ENCODE data around the gene AKR1C2.
"Not testable (repeated sequence)": the region's sequence is repeated elsewhere in the genome, so short reads cannot be mapped to it uniquely, and the experiment has no call there.

The AKR1C2 gene

DNA sequence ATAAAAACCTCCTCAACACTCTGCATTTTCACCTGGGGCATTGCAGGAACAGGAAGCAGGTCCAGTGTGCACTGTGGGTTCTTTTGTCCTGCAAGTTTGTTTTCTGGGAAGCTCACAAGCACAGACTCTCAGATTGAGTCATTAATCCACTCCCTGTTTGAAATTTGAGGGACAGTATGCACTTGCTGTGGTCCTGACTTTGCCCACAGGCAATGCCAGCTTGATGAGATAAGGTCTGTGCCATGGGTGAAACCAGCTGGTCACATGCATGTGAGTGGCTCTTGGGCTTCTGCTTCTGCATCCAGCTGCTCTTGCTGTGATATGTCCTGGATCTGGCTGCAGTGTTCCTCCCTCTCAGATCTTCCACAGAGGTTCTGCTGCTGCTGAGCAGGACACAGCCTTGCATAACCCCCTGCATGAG lies 21.8 kb upstream of the AKR1C2 start:
- DNase-seq (ENCODE audit: low read depth, low spot score), result not testable (repeated sequence)

DNA sequence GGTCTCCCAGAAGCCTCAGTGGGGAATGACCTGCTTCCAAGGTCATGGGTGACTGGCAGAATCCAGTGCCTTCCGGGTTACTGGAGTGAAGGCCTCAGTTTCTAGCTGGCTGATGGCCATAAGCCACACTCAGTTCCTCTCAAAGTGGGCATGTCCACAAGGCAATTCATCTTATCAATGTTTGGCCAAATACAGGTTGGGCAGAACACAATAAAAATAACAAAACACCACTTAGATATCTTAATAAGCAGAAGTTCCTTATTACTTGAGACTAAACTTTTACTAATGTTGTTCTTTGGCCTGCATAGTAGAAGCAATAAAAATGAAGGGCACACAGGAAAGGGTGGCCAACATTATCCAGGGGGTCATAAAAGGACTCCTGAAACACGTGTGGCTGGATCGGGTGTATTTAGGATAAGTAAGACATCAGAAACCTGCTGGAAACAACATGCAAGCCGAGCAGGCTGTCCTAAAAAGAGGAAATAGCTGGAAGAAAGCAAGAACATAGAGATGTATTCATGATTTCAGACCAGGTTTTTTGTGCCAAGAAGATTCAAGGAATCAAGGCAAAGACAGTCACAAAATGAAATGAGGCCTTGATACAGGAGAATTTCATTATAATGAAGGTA lies 19.6 kb upstream of the AKR1C2 start:
- DNase-seq (ENCODE audit: low read depth, low spot score), result no peak

DNA sequence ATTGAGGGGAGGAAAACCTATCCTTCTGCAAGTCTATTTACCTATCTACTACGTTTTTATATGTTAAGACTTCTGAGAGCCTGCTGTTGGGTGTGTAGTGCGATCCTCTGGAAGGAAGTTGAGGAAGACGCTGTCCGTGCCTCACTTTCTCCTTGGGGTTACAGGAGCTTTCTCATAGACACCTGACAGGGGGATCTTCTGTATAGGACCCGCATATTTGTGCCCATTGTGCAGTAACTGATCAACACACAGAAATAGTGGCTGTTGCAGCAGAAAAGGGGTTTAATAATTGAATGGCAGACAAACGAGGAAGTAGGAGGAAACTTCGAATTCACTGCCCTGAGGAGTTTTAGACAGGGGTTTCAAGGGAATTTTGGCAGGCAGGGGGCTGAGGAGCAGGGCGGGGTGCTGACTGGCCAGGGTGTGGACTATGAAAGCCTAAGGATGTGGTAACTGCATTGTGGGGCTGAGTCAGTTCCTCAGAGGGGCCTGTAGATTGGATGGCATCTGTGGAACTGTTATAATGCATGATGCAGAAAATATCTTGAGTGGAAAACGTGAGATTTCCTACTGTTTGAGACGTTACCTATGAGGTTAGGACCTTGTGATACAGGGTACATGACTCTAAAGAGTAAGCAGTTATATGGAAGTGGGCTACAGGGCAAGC lies 18.1 kb upstream of the AKR1C2 start:
- DNase-seq (ENCODE audit: low read depth, low spot score), result not testable (repeated sequence)

DNA sequence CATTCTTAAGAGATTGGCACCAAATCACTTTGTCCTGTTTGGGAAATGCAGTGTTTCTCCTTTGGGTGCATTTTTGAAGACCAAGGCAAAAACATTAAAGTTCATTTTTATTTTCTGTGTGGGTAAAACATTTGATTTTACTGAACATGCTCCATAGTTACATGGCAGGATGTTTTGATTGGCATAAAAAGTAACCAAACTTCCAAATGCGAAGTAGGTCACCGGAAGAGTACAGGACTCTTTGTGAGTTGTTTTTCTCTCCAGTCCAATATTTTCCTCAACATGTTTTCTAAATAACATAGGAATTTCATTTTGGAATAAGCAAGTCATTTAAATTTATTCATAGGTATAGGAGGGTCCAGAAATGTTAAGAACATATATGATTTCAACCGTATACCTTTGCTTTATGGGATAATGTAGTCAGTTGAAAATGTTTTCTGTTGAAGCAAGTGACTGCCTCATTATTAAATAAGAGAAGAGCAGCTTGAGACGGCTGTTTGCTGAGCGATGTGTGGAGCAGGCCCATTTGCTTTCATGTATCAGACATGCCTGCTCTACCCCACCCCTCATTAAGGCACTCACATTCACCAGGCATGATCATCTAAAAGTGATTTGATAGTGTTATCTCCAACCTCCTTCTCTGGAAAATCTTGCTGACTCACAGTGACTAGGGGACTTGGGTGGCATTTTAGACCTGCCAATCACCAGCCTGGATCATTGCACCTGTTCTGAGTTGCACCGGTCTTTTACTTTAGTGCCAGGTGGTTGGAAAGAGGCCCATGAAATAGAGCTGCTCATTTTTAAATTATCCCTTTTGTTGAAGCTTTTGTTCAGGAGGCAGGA lies 16.3 kb upstream of the AKR1C2 start:
- not testable (repeated sequence) for DNase-seq (ENCODE audit: low read depth, low spot score)

DNA sequence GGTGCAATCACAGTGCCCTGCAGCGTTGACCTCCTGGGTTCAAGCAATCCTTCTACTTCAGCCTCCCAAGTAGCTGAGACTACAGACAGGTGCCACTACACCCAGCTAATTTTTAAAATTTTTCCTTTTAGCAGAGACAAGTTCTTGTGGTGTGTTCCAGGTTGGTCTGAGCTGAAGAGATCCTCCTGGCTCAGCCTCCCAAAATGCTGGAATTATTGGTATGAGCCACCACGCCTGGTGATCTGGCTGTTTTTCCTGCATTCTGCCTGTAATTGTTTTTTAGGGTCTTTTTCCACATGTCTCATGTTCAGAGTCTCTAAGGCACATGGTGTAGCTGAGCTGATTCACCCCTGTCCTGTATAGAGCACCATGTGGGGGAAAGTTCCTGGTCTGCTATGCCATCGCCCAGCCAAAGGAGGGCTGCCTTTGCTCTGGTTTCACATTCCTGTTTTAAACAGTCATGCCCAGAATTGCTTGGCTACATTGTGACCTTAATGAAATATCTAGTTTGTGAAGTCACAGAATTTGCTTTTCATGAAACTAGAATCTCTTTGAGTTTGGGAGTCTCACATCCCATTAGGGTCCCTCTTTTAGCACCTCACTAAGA lies 15.1 kb upstream of the AKR1C2 start:
- DNase-seq (ENCODE audit: low read depth, low spot score), result peak; percentile 68

DNA sequence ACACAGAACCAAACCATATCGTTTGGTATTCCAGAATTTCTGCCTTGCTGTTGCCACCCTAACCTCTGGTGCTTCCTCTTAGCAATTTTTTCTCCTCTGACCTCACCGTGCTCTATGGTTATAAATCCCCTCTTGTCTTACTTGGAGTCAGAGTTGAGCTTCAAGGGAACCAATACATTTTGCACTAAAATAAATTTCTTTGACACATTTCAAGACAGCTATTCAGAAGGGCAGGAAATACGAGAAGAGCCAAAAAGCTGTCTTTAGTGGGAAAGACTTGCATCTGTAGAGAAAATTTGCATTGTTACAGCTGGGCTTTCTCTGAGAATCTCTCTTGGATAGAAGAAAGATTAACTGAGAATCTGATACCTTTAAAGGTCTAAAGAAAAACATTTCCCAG lies 14.5 kb upstream of the AKR1C2 start:
- no peak for DNase-seq (ENCODE audit: low read depth, low spot score)

DNA sequence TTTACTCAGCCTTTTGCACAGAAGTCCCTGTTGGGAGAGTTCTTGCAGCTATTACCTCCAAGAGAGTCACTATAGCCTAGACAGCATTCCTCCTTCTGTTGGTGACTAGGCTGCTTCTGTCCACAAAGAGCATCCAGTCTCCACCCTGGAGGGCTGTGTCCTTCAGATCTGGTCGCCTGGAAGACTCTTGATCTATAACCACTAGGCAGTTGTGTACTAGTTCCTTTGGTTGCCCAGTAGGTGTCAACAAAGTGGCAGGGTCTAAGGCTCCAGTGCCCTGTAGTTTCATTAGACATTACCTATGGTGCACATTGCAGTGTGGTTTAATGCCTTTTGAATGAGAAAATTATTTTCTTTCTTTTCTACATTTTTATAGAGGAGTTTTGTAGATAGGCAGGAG lies 11.3 kb upstream of the AKR1C2 start:
- no peak for DNase-seq (ENCODE audit: low read depth, low spot score)

DNA sequence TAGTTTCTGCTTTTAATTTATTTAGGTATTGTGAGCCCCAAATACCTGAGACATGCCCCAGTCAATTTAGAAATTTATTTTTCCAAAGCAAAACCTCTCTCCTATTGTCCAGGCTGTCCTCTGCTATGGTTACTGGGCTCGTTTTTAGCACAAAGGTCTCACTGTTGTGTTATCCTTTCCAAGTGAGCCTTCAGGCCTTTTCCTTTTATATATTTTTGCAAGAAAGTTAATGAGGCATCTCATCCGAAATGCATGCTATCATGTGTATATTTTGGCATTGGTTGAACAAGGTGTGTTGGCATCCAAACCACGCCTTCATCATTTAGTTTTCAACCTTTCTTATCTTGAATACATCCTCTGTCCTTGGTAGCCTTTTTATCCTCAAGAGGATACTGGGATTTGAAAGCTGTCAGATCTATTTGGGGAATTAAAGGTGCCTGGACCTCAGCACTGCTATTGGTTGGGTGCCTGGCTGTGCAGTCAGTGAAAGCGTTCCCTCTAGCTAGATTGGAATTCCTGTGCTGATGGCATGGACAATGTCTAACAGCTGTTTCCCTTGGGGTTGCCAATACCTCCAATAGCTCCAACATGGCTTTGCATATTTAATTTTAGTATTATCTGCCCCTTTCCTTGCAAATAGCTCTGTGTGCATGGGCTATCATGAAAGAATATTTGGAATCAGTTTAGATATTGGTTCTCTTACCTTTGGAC lies 10.7 kb upstream of the AKR1C2 start:
- not testable (repeated sequence) for DNase-seq (ENCODE audit: low read depth, low spot score)

DNA sequence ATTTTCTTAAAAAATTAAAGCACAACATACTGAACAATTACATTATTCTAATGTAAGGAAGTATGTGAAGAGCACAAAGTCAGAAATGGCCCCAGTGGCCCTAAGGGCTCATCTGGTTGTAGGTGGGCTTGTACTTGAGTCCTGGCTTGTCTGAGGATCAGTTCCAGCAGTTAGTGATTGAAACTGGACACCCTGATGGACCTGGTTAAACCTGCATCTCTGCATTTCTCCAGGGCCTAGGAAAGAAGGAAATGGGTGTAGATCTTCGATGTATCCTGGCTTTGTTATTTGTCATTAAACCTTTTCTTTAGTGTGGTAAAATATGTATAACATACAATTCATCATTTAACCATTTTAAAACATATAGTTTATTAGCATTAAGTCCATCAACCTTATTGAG lies 9.7 kb upstream of the AKR1C2 start:
- no peak for DNase-seq (ENCODE audit: low read depth, low spot score)

DNA sequence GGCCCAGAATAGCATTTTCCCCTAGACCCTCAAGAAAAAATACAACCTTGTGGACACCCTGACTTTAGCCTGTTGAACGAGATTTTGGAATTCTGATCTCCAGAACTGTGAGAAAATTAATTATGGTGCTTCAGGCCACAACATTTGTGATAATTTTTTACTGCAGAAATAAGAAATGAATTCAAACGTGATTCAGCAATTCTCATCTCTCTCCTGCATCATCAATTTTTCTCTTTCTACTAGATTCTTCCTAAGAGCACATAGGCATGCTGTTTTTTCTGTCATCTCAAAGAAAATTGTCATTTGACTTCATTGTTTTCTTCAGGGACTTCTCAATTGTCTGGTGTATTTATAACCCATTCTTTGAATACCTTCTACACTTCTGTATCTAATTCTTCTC lies 8.9 kb upstream of the AKR1C2 start:
- no peak for DNase-seq (ENCODE audit: low read depth, low spot score)

DNA sequence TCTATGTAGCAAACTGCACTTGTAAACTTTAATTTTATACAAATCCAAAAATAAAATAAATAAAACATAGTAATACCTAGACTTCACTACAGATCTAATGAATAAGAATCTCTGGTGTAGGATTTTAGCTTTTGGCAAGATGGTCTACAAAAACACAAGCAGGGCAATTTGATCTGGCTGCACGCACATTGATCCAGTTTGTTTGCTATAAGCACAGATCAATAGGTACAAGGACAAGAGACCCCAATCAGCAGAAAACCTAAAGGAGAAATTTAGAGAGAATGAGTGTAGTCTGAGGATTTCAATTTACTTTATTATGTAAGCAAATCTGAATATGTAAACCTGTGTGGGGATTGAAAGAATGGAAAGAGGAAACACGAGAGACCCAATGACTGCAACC lies 7.7 kb upstream of the AKR1C2 start:
- DNase-seq (ENCODE audit: low read depth, low spot score), result not testable (repeated sequence)

DNA sequence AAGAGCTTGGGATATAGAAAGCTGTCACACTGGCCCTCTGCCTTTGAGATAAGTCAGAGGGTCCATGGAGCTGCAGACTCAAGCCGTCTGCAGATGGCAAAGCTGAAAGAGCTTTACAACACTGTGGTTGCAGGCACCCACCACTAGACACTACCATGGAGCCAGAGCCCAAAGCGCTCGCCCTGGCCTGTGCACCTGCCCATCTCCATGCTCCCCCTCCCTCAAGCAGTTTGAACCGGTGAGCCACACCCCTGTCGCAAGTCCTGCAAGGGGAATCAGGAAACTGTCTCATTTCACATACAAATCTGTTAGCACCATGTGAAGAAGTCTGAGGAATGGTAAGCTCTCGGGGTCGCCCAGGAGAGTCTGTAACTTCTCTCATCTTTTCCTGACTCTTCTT lies 6.4 kb upstream of the AKR1C2 start:
- not testable (repeated sequence) for DNase-seq (ENCODE audit: low read depth, low spot score)

DNA sequence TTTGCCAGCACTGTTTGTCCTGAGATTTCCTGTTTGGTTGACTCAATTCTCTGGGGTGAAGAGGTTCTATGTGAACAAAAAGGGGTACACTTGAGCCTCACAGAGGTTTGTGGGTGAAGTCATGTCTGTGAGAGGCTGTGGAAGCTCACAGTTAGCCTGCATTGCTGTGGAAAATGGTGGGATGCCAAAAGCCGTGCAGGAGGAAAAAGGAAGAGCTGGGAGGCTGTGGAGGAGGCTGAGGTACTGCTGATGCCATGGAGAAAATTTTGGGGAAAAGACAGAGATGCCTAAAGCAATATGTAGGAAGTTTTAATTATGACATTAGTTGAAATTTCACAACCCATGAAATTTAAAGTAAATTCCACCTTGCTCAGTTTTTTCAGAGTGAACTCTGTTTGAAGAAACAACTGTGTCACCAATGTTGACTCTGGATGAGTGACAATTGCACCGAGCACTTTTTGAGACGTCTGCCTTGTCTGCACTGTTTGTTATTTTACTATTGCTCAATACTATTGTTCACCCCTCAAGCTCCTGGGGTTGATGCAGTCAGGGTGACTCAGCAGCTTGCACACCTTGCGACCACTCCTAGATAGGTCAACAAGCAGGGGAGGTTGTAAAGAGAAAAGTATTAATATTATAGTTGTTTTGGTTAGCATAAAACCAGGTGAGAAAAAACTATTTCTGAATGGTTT lies 5.3 kb upstream of the AKR1C2 start:
- not testable (repeated sequence) for DNase-seq (ENCODE audit: low read depth, low spot score)

DNA sequence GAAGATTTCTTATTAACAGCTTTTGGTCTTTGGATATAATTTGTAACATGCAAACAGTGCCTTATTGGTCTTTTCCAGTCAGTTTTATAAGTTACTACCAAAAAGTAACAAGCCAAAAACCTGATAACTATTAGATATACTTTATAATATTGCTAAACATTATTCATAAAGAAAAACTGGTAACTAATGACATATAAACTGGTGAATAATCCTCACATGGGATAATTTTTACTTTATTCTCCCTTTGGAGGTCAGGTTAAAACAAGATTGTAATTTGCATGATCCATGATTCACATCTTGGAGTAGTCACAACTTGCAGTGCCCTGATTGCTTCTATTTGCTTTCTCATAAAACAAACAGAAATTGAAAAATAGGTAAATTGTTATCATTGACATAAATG lies 844 bp upstream of the AKR1C2 start:
- not testable (repeated sequence) for DNase-seq (ENCODE audit: low read depth, low spot score)

DNA sequence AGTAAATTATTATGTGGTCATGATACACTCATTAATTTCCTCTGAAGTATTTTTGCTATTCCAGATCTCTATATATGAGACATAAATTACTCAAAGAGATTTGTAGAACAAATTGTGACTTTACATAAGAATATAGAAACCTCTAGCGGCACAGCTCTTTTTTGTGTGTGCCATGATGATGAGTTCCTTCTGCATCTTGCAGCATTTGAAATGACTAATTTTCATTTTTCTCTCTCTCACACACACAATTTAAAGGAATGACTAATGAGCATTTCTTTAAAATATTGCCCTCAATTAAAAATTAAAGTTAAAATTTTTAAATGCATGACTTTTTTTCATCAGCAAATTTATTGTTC lies 351 bp upstream of the AKR1C2 start:
- DNase-seq (ENCODE audit: low read depth, low spot score), result not testable (repeated sequence)

DNA sequence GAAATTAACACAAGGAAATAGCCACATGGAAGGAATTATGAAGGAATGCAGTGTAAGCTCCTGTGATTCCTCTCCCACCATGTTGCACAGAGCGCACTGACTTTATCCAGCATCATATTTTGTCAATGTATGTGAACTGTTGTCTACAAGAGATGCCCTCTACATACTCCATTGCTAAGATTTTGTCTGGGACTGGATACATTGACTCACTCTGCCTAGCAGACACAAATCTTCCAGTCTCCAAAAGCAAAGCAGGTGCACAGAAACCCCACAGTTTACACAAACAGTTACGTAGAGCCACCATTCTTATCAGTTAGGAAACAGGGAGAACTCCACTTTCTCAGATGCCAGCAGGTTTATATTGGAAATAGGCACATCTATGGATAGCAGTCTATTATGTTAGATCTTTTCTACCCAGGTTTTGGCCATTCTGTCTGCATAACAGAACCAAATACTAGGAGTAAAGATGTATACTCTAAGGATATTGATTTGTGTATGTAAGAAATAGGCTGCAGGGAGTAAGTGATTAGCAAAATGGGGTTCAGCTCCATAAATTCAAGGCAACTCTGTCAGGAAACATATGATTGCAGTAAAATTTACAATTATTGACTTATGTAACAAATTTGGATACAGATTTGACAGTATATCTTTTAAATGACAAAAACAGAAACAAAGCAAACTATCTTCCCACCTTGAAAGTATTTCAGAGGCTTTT lies 1.5 kb downstream of the AKR1C2 start:
- DNase-seq (ENCODE audit: low read depth, low spot score), result no peak

DNA sequence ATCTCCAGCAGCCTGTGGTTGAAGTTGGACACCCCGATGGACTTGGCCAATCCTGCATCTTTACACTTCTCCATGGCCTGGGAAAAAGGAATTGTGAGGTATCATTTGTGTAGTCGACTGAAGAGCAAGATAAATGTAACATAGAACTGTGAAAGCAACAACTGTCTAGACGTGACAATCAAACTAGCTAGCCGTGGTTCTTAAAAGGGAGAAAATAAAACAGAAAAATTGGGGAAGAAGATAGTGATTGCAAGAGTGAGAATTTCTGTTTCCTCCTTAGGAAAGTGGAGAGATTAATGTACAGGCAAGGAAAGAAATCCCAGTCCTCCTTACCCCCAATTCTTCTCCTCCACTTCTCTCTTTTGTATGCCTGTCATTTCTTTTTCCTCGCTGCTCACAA lies 5.0 kb downstream of the AKR1C2 start:
- DNase-seq (ENCODE audit: low read depth, low spot score), result no peak

DNA sequence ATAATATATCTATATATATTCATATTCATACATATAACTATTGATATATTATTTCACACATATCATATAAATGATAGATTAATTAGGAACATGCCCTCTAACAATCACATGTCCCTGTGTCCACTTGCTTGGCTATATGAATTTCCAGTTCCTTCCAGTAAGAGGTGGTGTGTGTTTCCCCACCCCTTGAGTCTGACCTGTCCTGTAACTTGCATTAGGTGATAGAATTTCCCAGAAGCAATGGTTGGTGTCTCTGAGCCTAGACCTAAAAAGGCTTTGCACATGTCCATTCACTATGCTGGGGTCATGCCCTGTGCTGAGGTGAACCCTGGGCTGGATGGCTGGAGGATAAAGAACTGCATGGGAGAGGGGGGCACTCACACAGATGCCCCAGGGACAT lies 9.4 kb downstream of the AKR1C2 start:
- not testable (repeated sequence) for DNase-seq (ENCODE audit: low read depth, low spot score)

DNA sequence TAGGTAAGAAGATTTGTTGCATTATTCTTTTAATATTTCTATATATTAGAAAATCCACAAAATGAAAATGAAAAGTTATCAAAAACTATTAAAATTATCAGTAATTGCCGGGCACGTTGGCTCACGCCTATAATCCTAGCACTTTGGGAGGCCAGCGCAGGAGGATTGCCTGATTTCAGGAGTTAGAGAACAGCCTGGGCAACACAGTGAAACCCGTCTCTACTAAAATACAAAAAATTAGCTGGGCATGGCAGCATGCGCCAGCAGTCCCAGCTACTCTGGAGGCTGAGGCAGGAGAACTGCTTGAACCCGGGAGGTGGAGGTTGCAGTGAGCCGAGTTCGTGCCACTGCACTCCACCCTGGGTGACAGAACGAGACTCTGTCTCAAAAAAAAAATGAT lies 11.1 kb downstream of the AKR1C2 start:
- DNase-seq (ENCODE audit: low read depth, low spot score), result not testable (repeated sequence)

DNA sequence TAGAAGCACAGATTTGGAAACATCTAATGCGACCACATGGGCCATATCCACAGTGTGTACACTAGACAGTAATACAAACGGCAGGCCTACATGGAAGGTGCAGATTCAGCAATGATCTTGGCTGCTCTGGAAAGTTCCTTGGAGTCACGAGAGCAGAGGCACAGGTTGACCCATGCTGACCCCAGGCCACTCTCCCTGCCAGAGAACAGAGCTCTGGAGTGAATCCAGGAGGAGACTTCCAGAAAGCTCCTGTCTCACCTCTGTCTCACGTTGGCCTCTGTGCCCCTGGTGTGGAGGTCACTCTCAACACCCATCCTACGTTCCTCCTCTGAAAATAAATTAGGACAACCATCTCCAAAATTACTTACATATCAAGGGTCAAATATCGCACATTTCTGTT lies 12.2 kb downstream of the AKR1C2 start:
- DNase-seq (ENCODE audit: low read depth, low spot score), result not testable (repeated sequence)
